Peyer's patch (tissue), 4 donors: ENCODE results near the gene IKZF3.

ENCODE experiments used
- POLR2A ChIP-seq, 2 donors: fragments of 450-650 bp; IDR thresholded peaks; one replicate each; pipeline ENCODE4 v1.5.1; 2017; ENCODE audit warnings: antibody characterized with exemption in 2 of 2, mild to moderate bottlenecking in 2 of 2, moderate library complexity in 2 of 2
- TF ChIP-seq, protein P1 (sequence below), 6 experiments: fragments of 450-650 bp in 4 of 6; fragments of 200-600 bp in 2 of 6; sonication (generic) in 1 of 6; IDR thresholded peaks; one replicate each; pipeline ENCODE4 v1.5.1; 2017 to 2019; ENCODE audit warnings: antibody characterized with exemption in 6 of 6, mild to moderate bottlenecking in 3 of 6, moderate library complexity in 1 of 6

- TF ChIP-seq, protein P1, sequence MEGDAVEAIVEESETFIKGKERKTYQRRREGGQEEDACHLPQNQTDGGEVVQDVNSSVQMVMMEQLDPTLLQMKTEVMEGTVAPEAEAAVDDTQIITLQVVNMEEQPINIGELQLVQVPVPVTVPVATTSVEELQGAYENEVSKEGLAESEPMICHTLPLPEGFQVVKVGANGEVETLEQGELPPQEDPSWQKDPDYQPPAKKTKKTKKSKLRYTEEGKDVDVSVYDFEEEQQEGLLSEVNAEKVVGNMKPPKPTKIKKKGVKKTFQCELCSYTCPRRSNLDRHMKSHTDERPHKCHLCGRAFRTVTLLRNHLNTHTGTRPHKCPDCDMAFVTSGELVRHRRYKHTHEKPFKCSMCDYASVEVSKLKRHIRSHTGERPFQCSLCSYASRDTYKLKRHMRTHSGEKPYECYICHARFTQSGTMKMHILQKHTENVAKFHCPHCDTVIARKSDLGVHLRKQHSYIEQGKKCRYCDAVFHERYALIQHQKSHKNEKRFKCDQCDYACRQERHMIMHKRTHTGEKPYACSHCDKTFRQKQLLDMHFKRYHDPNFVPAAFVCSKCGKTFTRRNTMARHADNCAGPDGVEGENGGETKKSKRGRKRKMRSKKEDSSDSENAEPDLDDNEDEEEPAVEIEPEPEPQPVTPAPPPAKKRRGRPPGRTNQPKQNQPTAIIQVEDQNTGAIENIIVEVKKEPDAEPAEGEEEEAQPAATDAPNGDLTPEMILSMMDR (IDR thresholded peaks at IDR 0.05), result no peak
- no peak for TF ChIP-seq POLR2A (IDR thresholded peaks at IDR 0.05)
These were observed 119.3 kb downstream of the IKZF3 start for GRCh38 chr17:39744836-39745215.
